Measurements from ENCODE around the gene CRYBA4.

DNA sequence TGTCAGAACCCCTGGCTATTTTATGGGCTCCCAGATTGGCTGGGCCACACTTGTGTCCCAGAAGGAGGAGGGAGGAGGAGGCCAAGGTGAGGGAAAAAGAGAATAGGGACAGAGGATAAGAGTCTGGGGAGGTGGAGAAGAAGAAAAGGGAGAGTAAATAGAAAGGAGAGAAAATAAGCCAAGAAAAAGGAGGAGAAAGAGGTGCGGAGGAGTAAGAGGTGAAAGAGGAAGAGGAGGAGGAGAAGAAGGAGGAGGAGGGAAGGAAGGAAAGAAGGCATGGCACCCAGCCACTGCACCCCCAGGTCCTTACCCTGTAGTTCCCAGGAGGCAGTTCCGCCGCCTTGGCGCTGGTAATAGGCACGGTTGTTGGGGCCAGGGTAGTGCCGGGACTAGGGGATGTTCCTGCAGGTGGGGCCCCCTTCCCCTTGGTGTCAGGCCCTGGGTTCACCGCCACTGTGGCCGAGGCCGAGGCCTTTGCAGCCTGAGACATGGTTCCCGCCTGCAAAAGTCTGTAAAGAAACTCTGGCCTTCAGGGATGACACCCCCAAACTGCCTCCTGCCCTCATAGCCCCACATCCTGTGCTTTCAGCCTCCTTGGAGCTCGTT, 5.8 kb upstream of the CRYBA4 start:
- TF ChIP-seq, protein P1, sequence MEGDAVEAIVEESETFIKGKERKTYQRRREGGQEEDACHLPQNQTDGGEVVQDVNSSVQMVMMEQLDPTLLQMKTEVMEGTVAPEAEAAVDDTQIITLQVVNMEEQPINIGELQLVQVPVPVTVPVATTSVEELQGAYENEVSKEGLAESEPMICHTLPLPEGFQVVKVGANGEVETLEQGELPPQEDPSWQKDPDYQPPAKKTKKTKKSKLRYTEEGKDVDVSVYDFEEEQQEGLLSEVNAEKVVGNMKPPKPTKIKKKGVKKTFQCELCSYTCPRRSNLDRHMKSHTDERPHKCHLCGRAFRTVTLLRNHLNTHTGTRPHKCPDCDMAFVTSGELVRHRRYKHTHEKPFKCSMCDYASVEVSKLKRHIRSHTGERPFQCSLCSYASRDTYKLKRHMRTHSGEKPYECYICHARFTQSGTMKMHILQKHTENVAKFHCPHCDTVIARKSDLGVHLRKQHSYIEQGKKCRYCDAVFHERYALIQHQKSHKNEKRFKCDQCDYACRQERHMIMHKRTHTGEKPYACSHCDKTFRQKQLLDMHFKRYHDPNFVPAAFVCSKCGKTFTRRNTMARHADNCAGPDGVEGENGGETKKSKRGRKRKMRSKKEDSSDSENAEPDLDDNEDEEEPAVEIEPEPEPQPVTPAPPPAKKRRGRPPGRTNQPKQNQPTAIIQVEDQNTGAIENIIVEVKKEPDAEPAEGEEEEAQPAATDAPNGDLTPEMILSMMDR (conservative IDR thresholded peaks at IDR 0.05 in 1 of 2, IDR thresholded peaks at IDR 0.05 in 1 of 2; ENCODE audit: extremely low read depth in 1 of 2, insufficient read depth in 1 of 2, low read depth in 1 of 2, low read length in 2 of 2): no peak
- no peak for TF ChIP-seq EZH2 (IDR thresholded peaks at IDR 0.05; ENCODE audit: borderline replicate concordance, low read length)
